ENCODE results near the gene ZNF430.

DNA sequence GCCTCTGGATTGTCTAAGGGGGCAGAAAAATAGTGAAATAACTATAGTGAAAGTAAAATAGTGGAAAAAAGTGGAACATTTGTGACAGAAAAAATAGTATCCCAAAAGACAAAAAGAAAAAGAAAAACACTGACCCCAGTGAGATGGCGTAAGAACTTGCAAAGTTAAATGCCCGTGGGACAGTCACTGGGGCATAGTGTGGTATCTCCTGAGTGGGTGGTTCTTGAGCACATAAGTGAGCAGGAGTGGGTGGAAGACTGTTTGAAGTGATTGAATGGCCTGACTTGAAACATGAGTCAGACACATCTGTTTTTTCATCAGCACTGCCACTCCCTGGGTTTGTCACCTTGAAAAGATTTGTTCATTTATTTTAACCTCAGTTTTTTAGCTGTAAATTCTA lies 2.5 kb downstream of the ZNF430 start:
- TF ChIP-seq EZH2 (IDR thresholded peaks at IDR 0.05; ENCODE audit: low read depth, low read length, severe bottlenecking) (no peak), POLR2AphosphoS5 (IDR thresholded peaks at IDR 0.05; ENCODE audit: low read depth, low read length) (no peak), KDM1A (IDR thresholded peaks at IDR 0.05; ENCODE audit: borderline replicate concordance, low read length) (no peak), RNF2 (IDR thresholded peaks at IDR 0.05; ENCODE audit: borderline replicate concordance, low read depth, low read length, missing control alignments, poor library complexity, severe bottlenecking) (no peak), POLR2A (IDR thresholded peaks at IDR 0.05; ENCODE audit: control extremely low read depth in 1 of 2, low read depth in 2 of 2, low read length in 2 of 2) (no peak), POU5F1 (IDR thresholded peaks at IDR 0.05; ENCODE audit: low read depth, low read length) (no peak), CEBPB (IDR thresholded peaks at IDR 0.05; ENCODE audit: low read depth, low read length) (no peak)
- TF ChIP-seq, protein P1, sequence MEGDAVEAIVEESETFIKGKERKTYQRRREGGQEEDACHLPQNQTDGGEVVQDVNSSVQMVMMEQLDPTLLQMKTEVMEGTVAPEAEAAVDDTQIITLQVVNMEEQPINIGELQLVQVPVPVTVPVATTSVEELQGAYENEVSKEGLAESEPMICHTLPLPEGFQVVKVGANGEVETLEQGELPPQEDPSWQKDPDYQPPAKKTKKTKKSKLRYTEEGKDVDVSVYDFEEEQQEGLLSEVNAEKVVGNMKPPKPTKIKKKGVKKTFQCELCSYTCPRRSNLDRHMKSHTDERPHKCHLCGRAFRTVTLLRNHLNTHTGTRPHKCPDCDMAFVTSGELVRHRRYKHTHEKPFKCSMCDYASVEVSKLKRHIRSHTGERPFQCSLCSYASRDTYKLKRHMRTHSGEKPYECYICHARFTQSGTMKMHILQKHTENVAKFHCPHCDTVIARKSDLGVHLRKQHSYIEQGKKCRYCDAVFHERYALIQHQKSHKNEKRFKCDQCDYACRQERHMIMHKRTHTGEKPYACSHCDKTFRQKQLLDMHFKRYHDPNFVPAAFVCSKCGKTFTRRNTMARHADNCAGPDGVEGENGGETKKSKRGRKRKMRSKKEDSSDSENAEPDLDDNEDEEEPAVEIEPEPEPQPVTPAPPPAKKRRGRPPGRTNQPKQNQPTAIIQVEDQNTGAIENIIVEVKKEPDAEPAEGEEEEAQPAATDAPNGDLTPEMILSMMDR (IDR thresholded peaks at IDR 0.05; ENCODE audit: control extremely low read depth in 1 of 3, insufficient read depth in 1 of 3, low read depth in 1 of 3, low read length in 3 of 3), result no peak
